HG03469 (cell line): ENCODE results near the gene IFIT3.
"Not testable (repeated sequence)": the region's sequence is repeated elsewhere in the genome, so short reads cannot be mapped to it uniquely, and the experiment has no call there.

Experiments
- ATAC-seq: cut with Tn5 transposase; IDR thresholded peaks from one replicate; pipeline ENCODE4 v1.9.1; 2021; ENCODE audit warnings: mild to moderate bottlenecking, moderate library complexity, moderate number of reproducible peaks; ENCODE audit not compliant: unreplicated experiment

The IFIT3 gene

GRCh38 chr10:89304026-89304425, 23.8 kb upstream of the IFIT3 start:
- ATAC-seq: no peak

- no peak for ATAC-seq
Measured at GRCh38 chr10:89304446-89304845, 23.4 kb upstream of the IFIT3 start.

- no peak for ATAC-seq
Measured at GRCh38 chr10:89304925-89305324, 22.9 kb upstream of the IFIT3 start.

- no peak for ATAC-seq
Measured at GRCh38 chr10:89305766-89306433, 21.9 kb upstream of the IFIT3 start.

- no peak for ATAC-seq
Measured at GRCh38 chr10:89306434-89307268, 21.1 kb upstream of the IFIT3 start.

- ATAC-seq: no peak
Measured at GRCh38 chr10:89307269-89307577, 20.6 kb upstream of the IFIT3 start.

GRCh38 chr10:89308266-89308665, 19.5 kb upstream of the IFIT3 start:
- ATAC-seq: no peak

GRCh38 chr10:89308736-89309135, 19.1 kb upstream of the IFIT3 start:
- ATAC-seq: no peak

GRCh38 chr10:89309156-89310055, 18.4 kb upstream of the IFIT3 start:
- no peak for ATAC-seq

- no peak for ATAC-seq
Measured at GRCh38 chr10:89310056-89310893, 17.5 kb upstream of the IFIT3 start.

GRCh38 chr10:89312973-89313372, 14.8 kb upstream of the IFIT3 start:
- ATAC-seq: no peak

- no peak for ATAC-seq
Measured at GRCh38 chr10:89314676-89315075, 13.1 kb upstream of the IFIT3 start.

- not testable (repeated sequence) for ATAC-seq
Measured at GRCh38 chr10:89318047-89318446, 9.8 kb upstream of the IFIT3 start.

- ATAC-seq: not testable (repeated sequence)
Measured at GRCh38 chr10:89325081-89325480, 2.7 kb upstream of the IFIT3 start.

- not testable (repeated sequence) for ATAC-seq
Measured at GRCh38 chr10:89325856-89326255, 1.9 kb upstream of the IFIT3 start.

GRCh38 chr10:89329151-89329550, 1.4 kb downstream of the IFIT3 start:
- no peak for ATAC-seq

GRCh38 chr10:89330014-89330413, 2.2 kb downstream of the IFIT3 start:
- ATAC-seq: not testable (repeated sequence)

GRCh38 chr10:89330537-89331212, 2.9 kb downstream of the IFIT3 start:
- no peak for ATAC-seq

GRCh38 chr10:89331487-89332122, 3.8 kb downstream of the IFIT3 start:
- not testable (repeated sequence) for ATAC-seq
